GOT3 (cell line): ENCODE measurements around the gene CEP295NL.
A peak's percentile ranks its signal among the peaks of the same experiment; 100 is the strongest.
"Not testable (repeated sequence)": the region's sequence is repeated elsewhere in the genome, so short reads cannot be mapped to it uniquely, and the experiment has no call there.

Source experiments
- DNase-seq: peaks from one replicate; lab custom pipeline; 2025; ENCODE audit warnings: mixed read lengths; lab: John Stamatoyannopoulos, UW

CEP295NL gene

DNA sequence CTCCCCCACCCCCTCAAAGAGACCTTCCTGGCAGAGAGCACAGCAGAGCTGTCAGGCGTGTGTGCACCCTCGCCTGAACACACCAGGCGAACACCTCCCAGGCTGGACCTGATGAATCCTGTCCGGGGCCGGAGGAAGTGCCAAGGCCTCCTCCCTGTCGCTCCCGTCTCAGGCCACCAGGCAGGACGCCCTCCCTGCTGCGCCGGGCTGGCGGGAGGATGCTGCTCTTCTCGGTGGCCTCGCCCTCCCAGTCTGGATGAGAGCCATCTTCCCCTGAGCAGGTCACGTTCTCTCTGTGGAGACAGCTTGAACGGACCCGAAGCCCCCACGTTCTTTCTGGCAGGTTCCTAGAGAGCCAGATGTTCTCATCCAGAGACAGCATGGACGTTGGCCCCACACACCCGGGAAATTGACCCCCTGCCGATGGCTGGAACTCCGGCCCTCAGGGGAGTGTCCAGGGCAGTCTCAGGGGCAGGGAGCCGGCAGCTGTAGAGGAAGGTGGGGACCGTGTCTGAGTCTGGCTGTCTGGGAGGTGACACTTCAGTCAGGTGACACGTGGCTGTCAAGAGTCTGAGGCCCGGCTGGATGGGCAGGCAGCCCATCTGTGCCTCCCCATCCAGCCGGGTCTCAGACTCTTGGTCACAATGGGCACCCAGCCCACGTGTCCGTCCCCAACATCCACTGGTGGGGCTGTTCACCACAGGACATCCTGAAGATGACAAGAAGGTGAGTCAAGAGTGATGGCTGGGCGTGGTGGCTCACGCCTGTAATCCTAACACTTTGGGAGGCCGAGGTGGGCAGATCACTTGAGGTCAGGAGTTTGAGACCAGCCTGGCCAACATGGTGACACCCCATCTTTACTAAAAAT lies 27.1 kb upstream of the CEP295NL start:
- no peak for DNase-seq

DNA sequence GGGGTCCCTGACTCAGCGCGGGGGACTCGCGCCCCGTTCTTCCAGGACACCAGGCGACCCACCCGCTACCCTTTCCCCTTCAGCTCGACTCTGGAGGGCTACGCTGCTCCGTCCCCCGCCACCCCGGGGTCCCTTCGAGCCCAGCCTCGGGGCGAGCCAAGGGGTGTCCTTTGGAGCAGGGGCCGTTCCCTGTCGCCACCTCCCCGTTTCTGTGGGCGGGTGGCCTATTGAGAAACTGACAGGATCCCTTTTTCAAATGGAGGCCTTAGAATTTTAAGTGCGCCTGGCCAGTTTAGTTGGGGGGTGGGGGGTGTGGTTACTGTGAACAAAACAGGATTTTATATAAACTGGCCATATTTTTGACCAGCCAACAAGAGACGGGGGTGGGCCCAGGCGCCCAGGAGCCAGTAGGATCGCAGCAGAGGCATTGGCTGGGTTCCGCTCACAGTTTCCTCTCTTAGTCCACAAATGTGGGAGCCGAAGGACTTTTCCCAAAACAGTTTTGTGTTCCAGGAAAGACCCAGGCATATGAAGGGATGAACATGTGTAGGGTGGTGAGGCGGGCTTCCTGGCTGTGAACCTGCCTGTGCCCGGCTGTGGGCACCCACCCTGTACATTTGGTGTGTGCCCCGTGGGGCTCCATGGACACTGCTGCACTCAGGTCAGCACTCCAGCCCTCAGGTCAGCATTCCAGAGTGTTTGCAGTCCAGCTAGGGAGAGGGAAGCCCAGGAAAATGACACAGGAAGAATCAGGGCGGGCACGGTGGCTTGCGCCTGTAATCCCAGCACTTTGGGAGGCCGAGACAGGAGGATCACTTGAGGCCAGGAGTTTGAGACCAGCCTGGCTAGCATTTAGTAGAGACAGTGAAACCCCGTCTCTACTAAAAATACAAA lies 22.9 kb upstream of the CEP295NL start:
- DNase-seq = no peak

DNA sequence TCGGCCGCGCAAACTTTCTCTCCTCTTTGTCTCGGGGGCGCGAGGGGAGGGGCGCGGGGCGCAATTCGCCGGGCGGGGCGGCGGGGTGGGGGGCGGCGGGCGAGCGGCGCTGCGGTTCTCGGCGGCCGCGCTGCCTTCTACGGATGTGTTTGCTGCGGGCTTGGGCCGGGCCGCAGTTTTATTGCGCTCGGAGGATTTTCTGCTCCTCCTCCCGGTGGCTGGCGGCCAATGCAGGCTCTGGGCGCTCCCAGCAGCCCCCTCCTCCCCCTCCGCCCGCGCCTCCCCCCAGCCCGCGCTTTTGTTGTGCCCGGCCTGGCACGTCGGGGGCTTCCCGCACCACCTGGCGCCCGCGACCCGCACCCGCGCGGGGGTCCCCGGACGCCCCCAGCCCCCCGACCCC lies 22.2 kb upstream of the CEP295NL start, which contains the start of gene TIMP2:
TSS of gene TIMP2 (minus strand) at position 154 of the 400 bp plus-strand sequence. CDS start 299 bp downstream, outside the sequence.
- peak; percentile 31 for DNase-seq

DNA sequence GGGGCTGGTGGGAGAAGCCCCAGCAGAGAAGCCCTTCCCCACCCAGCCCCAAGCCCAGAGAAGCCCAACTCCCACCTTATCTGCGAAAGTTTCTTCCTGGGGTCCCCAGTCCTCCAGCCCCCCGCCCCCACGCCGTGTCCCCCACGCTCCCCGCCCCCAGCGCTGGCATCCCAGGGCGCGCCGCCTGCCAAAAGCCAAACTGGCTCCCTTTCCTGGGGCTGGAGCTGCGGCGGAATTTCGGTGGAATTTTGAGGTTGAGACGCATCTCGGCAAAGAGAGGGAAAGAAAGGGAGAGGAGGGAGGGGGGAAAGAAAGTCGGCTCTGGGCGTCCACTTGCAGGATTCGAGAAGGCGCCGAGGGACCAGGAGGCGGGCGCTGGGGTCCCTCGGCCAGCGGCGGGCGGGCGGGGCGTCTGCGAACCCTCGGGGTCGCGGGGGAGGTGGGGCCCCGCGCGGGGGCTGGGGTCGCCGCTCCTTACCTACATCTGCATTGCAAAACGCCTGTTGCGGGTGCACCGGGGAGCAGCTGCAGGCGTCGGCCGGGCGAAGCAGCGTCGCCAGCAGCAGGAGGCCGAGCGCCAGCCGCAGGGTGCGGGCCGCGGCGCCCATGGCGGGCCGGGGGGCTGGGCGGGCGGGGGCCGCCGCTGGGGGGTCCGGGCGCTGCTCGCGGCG lies 21.6 kb upstream of the CEP295NL start:
- no peak for DNase-seq

DNA sequence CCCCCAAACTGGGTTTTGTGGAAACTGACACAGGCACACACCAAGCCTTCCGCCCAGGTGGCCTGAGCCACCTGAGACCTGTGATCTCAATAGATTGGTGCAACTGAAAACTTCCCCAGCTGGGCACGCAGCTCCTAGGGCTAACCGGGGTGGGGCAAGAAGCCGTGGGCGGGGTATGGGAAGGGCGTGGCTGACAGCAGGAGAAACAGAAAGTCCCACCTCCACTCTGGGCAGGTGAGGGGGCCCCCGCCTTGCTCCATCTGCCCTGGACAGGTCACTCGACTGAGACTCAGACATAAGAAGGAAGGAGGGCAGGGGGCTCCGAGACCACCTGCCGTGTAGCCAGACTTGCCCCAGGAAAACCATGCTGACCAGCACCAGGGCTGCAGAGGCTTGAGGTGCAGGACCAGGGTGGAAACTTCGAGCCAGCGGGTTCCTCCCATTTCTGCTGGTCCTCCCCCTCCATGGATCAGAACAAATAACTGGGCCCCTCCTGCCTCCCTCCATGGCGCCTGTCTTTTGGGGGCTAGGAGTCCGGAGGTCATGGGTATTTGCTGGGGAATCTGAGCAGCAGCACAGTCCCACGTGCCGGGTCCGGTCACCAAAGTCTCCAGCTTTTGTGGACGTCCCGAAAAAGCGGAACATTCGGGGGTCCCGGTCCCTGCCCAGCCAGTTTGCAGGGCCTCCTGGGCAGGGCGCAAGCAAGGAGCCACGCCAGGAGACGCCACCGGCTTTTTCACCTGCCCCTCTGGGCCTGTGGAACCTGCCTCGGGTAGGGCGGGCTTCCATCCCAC lies 20.9 kb upstream of the CEP295NL start:
- no peak for DNase-seq

DNA sequence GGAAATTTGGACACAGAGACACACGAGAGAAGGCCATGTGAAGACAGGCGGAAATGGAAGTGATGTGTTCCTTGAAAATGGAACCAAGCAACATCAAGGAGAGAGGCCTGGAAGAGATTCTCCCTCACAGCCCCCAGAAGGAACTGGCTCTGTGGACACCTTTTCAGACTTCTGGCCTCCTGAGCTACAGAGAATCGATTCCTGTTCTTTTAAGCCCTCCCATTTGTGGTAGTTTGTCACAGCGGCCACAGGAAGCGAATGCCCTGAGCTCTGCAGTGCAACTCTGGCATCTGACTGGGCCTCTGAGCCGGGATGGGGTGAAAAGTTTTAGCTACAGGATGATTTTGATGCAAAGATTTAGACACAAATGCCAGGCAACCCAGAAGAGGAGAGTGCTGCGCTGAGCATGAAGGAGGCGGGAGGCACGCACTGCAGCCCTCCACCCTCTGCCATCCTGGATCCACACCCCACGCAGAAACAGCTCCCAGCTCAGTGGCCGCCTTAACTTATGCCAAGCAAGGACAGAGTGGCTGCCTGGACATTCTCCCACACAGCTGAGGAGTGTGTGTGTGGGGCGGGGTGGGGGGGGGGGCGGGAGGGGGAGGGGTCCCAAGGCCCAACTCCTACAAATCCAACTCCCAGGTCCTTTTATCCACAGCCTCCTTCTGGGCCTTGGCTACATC lies 20.0 kb upstream of the CEP295NL start:
- DNase-seq = no peak

DNA sequence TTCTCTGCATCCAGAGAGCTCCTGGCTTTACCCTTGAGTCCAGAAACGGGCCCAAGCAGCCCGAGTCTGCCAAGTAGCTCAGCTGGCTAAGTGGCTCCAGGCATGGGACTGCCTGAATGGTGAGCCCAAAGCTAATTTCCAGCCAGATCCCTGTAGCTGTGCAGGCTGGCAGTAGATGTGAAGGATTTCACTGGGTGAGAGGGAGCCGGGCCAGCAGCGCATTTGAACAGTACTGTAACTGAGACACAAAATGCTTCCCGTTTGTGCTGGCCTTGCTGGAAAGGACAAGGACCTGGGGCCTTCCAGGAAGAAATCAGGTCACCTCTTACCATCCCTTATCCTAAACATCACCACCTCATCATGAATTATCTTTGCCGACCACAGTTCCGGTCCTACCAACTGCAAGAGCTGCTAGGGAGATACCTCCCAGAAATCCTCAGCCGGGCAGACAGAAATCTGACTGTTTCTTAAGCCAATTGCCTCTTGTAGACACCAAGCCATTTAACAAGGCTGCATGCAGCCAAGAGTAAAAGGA lies 18.5 kb upstream of the CEP295NL start:
- DNase-seq = no peak

DNA sequence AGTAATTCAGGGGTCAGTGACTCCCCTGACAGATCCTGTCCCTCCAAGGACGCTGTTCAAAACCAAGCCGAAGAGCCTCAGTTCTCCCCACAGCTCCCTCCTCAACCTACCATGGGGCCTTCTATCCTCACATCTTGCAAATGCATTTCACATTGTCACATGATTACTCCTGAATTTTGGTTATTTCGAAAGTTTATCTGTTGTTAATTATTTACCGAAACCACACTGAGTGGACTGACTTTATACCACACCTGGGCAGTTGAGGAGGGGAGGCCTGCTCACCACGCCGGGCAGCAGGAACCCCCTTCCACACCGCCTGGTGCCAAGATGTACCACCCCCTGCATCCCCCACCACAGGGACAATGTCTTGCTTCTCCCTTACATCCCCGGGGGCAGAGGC lies 17.5 kb upstream of the CEP295NL start:
- no peak for DNase-seq

DNA sequence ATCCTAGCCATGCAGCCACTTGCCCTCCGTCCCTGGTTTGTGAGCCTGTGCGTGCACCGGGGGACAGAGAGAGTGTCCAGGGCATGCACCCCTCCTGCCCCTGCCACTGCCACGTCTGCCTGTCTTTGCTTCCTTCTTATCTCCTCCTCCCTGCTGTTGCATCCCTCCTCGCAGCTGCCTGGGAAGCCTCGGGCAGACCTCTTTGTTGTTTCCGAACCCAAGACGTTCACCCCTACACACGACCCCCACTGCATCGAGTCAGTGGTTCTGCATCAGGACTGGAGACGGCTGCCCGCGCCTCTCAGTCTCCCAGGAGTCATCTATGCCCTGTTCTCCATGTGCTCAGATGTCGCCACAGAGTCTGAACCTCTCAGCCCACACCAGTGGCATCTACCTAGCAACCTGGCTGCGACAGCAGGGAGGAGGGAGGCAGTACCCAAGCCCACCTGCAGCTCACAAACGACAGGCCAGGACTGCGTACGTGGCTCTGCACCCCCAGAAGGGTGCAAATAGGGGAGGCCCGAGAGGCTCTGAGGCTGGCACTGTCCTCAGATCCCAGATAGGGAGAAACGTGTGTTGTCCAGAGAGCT lies 17.0 kb upstream of the CEP295NL start:
- DNase-seq = no peak

DNA sequence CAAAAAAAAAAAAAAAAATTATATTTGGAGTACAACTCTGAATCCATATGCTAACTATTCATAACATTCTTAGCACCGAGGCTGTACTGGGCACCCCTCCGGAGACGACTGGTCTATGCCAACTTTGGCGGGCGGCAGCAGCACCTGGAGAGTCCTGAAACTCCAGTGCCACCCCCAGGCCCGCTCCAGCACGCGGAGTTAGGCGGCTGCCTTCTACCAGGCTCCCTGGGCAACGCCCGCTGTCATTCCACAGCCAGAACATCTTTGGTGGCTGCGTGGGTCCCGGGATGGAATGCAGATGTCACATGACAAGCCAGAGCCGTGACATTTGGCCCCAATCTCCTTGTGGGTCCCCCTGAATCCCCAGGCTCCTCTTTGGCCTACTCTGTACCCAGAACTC lies 16.0 kb upstream of the CEP295NL start:
- no peak for DNase-seq

DNA sequence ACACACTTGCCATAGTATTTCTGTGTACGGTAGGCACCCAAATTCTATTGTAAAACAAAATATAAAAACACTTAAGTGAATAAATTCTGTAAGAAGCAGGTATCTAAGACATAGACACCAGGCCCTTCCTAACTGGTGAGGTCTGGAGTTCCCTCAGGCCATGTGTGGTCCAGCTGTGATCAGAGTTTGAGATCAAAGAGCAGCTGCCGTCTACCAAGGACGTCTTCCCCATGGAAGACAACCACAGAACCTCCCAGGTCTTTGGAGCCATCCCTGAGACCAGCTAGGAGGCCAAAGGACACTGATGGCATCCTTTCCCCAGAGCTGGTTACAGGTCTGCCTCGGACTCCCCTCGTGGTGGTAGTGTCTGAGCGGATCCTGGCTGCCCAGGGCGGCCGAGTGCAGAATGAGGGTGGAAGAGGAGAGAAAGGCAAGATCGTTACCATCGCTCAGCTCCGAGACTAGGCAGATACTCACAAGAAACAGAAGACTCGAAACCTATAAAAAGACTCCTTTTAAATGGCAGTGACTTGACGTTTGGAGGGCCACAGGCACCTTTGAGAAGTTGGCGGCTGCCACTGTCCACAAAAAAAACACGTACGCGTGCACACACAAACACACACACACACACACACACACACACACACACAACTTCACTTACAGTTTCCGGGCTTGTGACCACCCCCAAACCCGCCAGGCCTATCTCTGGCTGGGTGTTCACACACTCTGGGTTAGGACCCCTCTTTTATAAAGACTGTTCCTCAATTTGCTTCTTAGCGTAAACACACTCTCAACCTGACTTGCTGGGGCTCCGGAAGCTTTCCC lies 14.7 kb upstream of the CEP295NL start:
- DNase-seq = no peak

DNA sequence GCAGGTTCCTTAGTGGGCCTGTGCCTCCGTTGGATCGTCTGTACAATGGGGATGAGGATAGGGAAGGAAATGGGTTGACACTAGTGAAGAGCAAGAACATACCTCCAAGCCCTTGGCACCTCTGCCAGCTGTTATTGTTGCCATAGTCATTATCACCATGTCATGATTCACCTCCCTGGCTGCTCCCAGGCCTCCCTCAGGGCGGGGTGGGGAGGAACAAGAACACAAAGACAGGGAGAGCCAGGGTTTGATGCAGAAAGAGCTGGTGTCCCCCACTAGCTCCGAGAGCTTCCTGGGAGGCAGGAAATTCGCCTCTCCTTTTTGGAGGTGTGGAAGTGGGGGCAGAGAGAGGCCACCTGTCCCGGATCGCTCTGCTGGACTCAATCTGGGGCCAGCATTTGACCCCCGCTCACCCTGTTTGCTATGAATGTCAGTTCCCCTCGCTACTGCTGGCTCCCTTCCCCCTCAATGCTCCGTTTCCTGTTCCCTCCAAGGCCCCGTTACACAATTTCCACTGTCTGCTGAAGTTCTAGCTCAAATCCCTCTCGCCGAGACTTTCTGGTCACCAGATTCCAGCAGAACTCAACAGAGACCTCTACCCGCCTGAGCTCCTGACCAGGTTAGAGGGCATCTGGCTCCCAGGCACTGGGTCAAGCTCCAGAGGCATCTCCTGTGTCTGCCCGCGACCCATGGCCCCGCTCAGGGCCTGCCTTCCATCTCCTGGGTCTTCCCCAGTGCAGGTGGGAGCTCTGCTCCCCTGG lies 13.1 kb upstream of the CEP295NL start:
- DNase-seq = no peak

DNA sequence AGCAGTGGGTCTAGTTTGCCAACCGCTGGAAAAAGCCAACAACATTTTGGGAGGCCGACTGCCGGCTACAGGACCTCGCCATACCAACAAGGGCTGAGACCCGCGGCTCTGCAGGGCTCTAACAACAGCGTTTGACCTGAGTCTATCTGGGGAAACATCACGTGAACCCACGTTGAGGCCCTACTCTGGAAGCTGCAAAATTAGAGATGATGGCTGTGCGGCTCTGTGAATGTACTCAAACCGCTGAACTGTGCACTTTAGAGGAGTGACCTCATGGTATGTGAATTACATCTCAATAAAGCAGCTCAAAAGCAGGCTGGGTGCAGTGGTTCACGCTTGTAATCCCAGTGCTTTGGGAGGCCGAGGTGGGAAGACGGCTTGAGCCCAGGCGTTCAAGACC lies 10.1 kb upstream of the CEP295NL start:
- DNase-seq = no peak

DNA sequence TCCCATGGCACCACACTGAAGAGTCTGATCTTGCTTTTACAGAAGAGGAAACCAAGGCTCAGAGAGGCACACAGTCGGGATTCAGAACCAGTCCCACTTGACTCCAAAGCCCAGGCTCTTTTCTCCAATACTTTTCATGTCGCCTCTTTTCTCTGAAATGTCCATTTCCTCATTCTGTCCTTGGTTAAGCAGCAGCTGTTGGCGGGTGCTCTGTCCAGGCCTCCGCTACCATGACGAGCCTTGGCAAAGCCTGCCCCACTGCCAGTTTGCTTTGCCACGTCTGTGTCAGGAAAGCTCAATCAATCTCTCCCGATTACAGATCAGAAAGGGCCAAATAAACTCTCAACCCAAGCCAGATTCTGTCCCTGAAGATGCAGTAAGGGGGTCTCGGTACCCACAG lies 9.1 kb upstream of the CEP295NL start:
- no peak for DNase-seq

DNA sequence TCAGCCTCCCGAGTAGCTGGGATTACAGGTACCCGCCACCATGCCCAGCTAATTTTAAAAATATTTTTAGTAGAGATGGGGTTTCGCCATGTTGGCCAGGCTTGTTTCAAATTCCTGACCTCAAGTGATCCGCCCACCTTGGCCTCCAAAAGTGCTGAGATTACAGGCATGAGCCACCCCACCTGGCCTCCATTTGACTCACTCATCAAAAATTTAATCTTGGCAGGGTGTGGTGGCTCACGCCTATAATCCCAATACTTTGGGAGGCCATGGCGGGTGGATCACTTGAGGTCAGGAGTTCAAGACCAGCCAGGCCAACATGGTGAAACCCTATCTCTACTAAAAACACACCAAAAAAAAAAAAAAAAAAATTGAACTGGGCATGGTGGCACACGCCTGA lies 8.5 kb upstream of the CEP295NL start:
- DNase-seq = not testable (repeated sequence)

DNA sequence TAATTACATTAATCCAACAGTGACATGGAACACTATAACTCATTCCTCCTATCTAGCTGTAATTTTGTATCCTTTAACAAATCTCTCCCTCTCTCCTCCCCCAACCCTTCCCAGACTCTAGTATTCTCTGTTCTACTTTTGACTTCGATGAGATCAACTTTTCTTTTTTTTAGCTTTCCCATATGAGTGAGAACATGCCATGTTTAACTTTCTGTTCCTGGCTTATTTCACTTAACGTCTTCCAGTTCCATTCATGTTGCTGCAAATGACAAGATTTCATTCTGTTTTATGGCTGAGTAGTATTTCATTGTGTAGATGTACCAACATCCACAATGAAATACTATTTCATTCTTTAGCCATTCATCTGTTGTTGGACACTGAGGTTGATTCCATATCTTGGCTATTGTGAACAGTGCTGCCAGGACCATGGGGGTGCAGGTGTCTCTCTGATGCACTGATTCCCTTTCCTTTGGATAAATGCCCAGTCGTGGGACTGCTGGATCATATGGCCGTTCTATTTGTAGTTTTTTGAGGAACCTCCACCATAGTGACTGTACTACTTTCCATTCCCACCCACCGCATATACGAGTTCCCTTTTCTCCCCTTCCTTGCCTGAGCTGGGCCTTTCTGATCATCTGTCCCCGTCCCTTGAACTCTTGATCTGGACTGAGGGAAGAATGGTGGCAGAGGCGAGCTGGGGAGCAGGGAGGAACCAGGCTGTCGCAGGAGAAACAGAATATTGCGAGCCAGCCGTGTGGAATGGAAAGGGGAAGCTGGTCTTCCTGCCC lies 7.7 kb upstream of the CEP295NL start:
- no peak for DNase-seq

DNA sequence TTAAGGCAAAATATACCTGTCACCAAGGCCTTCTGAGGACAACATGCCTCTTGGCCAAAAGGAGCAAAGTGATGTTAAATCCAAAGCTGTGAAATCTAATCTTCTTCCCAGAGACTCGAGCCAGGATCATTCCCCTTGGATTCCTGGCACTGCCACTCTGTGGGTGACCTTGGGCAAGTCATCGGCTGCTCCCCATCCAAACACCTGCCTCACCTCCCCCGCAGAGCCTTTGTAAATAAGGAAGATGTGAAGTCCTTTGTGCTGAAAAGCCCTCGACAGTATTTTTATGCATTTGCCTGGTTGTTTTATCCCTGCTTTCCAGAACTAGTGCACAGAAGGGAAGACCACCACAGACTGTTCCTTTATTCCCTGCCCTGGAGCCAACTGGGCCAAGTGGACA lies 5.4 kb upstream of the CEP295NL start:
- no peak for DNase-seq

DNA sequence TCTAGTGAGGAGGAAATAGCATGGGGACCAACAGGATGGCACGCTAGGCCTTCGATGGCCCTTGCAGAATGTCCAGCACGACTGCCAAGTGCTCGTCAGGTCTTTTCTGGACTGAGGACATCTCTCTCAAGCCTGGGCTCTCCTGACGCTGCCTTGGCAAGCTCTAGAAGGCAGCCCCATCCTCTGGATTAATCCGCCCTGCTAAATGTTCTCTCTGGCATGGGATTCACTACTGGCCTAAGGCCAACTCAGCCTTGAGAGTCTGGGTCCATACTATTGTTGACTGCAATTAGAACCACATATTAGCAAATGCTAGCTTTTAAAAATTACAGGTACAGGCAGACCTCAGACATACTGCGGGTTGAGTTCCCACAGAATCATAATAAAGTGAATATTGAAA lies 2.5 kb upstream of the CEP295NL start:
- no peak for DNase-seq
